SK-N-MC (cell line): Measurements from ENCODE around the gene ZNF132.
"Not testable (repeated sequence)": the region's sequence is repeated elsewhere in the genome, so short reads cannot be mapped to it uniquely, and the experiment has no call there.

Source experiments
- DNase-seq: peaks from one replicate; pipeline ENCODE4 v3.0.0-alpha.2; 2011; ENCODE audit warnings: low read depth, low spot score
- H3K27ac ChIP-seq: fragments of 200-600 bp; sonication (generic); 2 replicates; pipeline ENCODE4 v1.5.1; 2016; ENCODE audit warnings: mixed run types
- H3K36me3 ChIP-seq: fragments of 200-600 bp; sonication (generic); 2 replicates; pipeline ENCODE4 v1.6.1; 2017; ENCODE audit warnings: antibody characterized with exemption, low read length, mixed read lengths; ENCODE audit not compliant: insufficient read depth
- H3K4me3 ChIP-seq: fragments of 200-600 bp; sonication (generic); 2 replicates; pipeline ENCODE4 v1.5.1; 2016
- H3K9ac ChIP-seq: fragments of 200-600 bp; sonication (generic); 2 replicates; pipeline ENCODE4 v1.8.0; 2017; ENCODE audit warnings: mixed run types, mixed read lengths; ENCODE audit not compliant: insufficient read length
- H3K9me3 ChIP-seq: fragments of 200-600 bp; sonication (generic); 2 replicates; pipeline ENCODE4 v1.6.1; 2017; ENCODE audit warnings: low read depth, mild to moderate bottlenecking, antibody characterized with exemption, low read length, moderate library complexity, mixed read lengths
- EZH2 ChIP-seq: fragments of 200-600 bp; sonication (generic); IDR thresholded peaks from one replicate; pipeline ENCODE4 v1.6.1; 2017; ENCODE audit warnings: antibody characterized with exemption
- FOXP2 ChIP-seq: optimal IDR thresholded peaks from 2 replicates; pipeline ENCODE3; 2011; ENCODE audit warnings: mild to moderate bottlenecking, moderate library complexity; ENCODE audit not compliant: insufficient read depth; ENCODE audit errors: extremely low read length, control extremely low read depth
- POLR2AphosphoS5 ChIP-seq: IDR thresholded peaks from 2 replicates; pipeline ENCODE4 v1.6.1; 2012; ENCODE audit warnings: mild to moderate bottlenecking, low read depth, low read length, borderline replicate concordance

Gene ZNF132

GRCh38 chr19:58477871-58478270 is 37.9 kb upstream of the ZNF132 start:
- Histone ChIP-seq H3K27ac (no peak overlapping the region), H3K9me3 (no peaks in the 10 kb centered on the region), H3K9ac (no peak overlapping the region), H3K36me3 (no peaks in the 10 kb centered on the region), H3K4me3 (no peak overlapping the region)
- no peak for DNase-seq
- TF ChIP-seq FOXP2 (no peak), POLR2AphosphoS5 (peak; percentile 34; the same call in 1 of the 2 replicates)

GRCh38 chr19:58477130-58477529 is 37.2 kb upstream of the ZNF132 start:
- H3K9me3 ChIP-seq: no peaks in the 10 kb centered on the region
- no peak overlapping the region; the same call in 1 of the 2 replicates for H3K4me3 ChIP-seq
- no peak for TF ChIP-seq EZH2
- TF ChIP-seq FOXP2: no peak
- TF ChIP-seq POLR2AphosphoS5: no peak; the same call in 1 of the 2 replicates
- no peak overlapping the region for H3K9ac ChIP-seq
- no peaks in the 10 kb centered on the region for H3K36me3 ChIP-seq
- no peak for DNase-seq
- no peak overlapping the region for H3K27ac ChIP-seq

GRCh38 chr19:58476498-58477015 is 36.6 kb upstream of the ZNF132 start:
- Histone ChIP-seq H3K27ac (peak overlapping the region; percentile 73; the same call in 1 of the 2 replicates), H3K36me3 (no peaks in the 10 kb centered on the region), H3K9me3 (no peaks in the 10 kb centered on the region), H3K4me3 (peak overlapping the region; percentile 84), H3K9ac (peak overlapping the region; percentile 78)
- DNase-seq: no peak
- no peak for TF ChIP-seq POLR2AphosphoS5

- Histone ChIP-seq H3K9me3 (no peaks in the 10 kb centered on the region), H3K4me3 (peak within 1 kb of the TSS; percentile 84), H3K9ac (peak within 1 kb of the TSS; percentile 78), H3K27ac (peak within 1 kb of the TSS; percentile 73), H3K36me3 (no peaks in the 10 kb centered on the region; the same call in 1 of the 2 replicates)
- peak; percentile 90 for DNase-seq
- TF ChIP-seq EZH2 (no peak), FOXP2 (no peak), POLR2AphosphoS5 (peak; percentile 74; the same call in 1 of the 2 replicates)
These were observed 36.0 kb upstream of the ZNF132 start, which contains the start of gene ZNF446 for GRCh38 chr19:58475714-58476497. Gene ZNF446, plus strand, starts transcription at chr19:58476352. Its CDS starts 867 bp downstream, at chr19:58477219.

- H3K27ac ChIP-seq: peak overlapping the region; percentile 73; the same call in 1 of the 2 replicates
These were observed 35.2 kb upstream of the ZNF132 start for GRCh38 chr19:58474997-58475713.

GRCh38 chr19:58474291-58474996 is 34.5 kb upstream of the ZNF132 start:
- DNase-seq: no peak
- no peak for TF ChIP-seq EZH2
- peak; percentile 25; the same call in 1 of the 2 replicates for TF ChIP-seq POLR2AphosphoS5
- no peak for TF ChIP-seq FOXP2
- Histone ChIP-seq H3K36me3 (no peaks in the 10 kb centered on the region; the same call in 1 of the 2 replicates), H3K9me3 (no peaks in the 10 kb centered on the region), H3K4me3 (no peak overlapping the region), H3K9ac (no peak overlapping the region), H3K27ac (no peak overlapping the region)

More at GRCh38 chr19:58474997-58475713, 35.2 kb upstream of the ZNF132 start:
- no peak for TF ChIP-seq EZH2
- no peak; the same call in 1 of the 2 replicates for TF ChIP-seq POLR2AphosphoS5
- TF ChIP-seq FOXP2: no peak
- no peaks in the 10 kb centered on the region for H3K9me3 ChIP-seq
- H3K4me3 ChIP-seq: peak overlapping the region; percentile 84
- H3K9ac ChIP-seq: peak overlapping the region; percentile 43
- H3K36me3 ChIP-seq: no peaks in the 10 kb centered on the region; the same call in 1 of the 2 replicates
- DNase-seq: no peak

GRCh38 chr19:58473775-58474174 is 33.8 kb upstream of the ZNF132 start:
- no peak for DNase-seq
- no peak overlapping the region for H3K4me3 ChIP-seq
- H3K36me3 ChIP-seq: no peaks in the 10 kb centered on the region; the same call in 1 of the 2 replicates
- H3K9ac ChIP-seq: no peak overlapping the region
- no peak for TF ChIP-seq EZH2
- TF ChIP-seq POLR2AphosphoS5: no peak; the same call in 1 of the 2 replicates
- no peak for TF ChIP-seq FOXP2
- no peak overlapping the region for H3K27ac ChIP-seq
- no peaks in the 10 kb centered on the region for H3K9me3 ChIP-seq

GRCh38 chr19:58471736-58472135 is 31.8 kb upstream of the ZNF132 start:
- TF ChIP-seq EZH2: no peak
- no peak for TF ChIP-seq FOXP2
- no peak for TF ChIP-seq POLR2AphosphoS5
- Histone ChIP-seq H3K9me3 (no peaks in the 10 kb centered on the region), H3K9ac (no peak overlapping the region), H3K4me3 (no peak overlapping the region), H3K27ac (no peak overlapping the region), H3K36me3 (no peaks in the 10 kb centered on the region; the same call in 1 of the 2 replicates)
- no peak for DNase-seq

GRCh38 chr19:58470837-58471543 is 31.0 kb upstream of the ZNF132 start:
- not testable (repeated sequence) for H3K9me3 ChIP-seq, H3K27ac ChIP-seq, H3K36me3 ChIP-seq, H3K4me3 ChIP-seq, DNase-seq, H3K9ac ChIP-seq
